ENCODE data around the gene AAMP.
A peak's percentile ranks its signal among the peaks of the same experiment; 100 is the strongest.

Gene AAMP

GRCh38 chr2:218223046-218223445, 46.9 kb downstream of the AAMP start (continued):
- TF ChIP-seq ZNF692 (tag by site-specific recombination; IDR thresholded peaks at IDR 0.05), result no peak

GRCh38 chr2:218221000-218221399, 48.9 kb downstream of the AAMP start:
- peaks cover 0 to 48% of the 10 kb centered on the region in 2 experiments; a peak in 2 of 3 replicates for H3K36me3 ChIP-seq (ENCODE audit: control insufficient read depth in 2 of 2, insufficient read depth in 1 of 2, low read length in 2 of 2)
- POLR2A ChIA-PET, result interaction anchor here (0.6 kb wide), 1 partner anchor 58 kb away, joined by 3 read pairs; no protein-coding TSS in a partner anchor
- CTCF ChIA-PET, result interaction anchor here (0.7 kb wide), 1 partner anchor 36 kb away, joined by 3 read pairs; no protein-coding TSS in a partner anchor
- H3K4me3 ChIP-seq (ENCODE audit: low read depth, low read length), result no peak overlapping the region
- no peaks in the 10 kb centered on the region for H3K9me3 ChIP-seq (ENCODE audit: control insufficient read depth, insufficient read depth, low read depth, low read length)
- TF ChIP-seq ZSCAN18 (tag by site-specific recombination; IDR thresholded peaks at IDR 0.05) (no peak), BCL11B (tag by site-specific recombination; IDR thresholded peaks at IDR 0.05; ENCODE audit: low read depth) (no peak), ZNF221 (tag by site-specific recombination; IDR thresholded peaks at IDR 0.05; ENCODE audit: borderline replicate concordance) (no peak), ZNF248 (tag by site-specific recombination; IDR thresholded peaks at IDR 0.05) (no peak), KLF9 (tag by site-specific recombination; IDR thresholded peaks at IDR 0.05; ENCODE audit: low read depth) (no peak), AEBP2 (tag by site-specific recombination; IDR thresholded peaks at IDR 0.05; ENCODE audit: borderline replicate concordance) (no peak)
- H3K27ac ChIP-seq (ENCODE audit: extremely low read depth, low read depth, low read length), result no peak overlapping the region
- H3K4me1 ChIP-seq (ENCODE audit: control insufficient read depth, insufficient read depth, low read length), result peaks cover 32% of the 10 kb centered on the region

GRCh38 chr2:218219934-218220333, 50.0 kb downstream of the AAMP start:
- no peak overlapping the region; the same call in 1 of the 2 replicates for H3K27ac ChIP-seq (ENCODE audit: extremely low read depth, low read depth, low read length)
- H3K36me3 ChIP-seq (ENCODE audit: control insufficient read depth in 2 of 2, insufficient read depth in 1 of 2, low read length in 2 of 2), result peaks cover 0 to 37% of the 10 kb centered on the region in 2 experiments; a peak in 2 of 3 replicates
- TF ChIP-seq ZNF664 (tag by site-specific recombination; IDR thresholded peaks at IDR 0.05) (no peak), ZIC2 (tag by site-specific recombination; IDR thresholded peaks at IDR 0.05) (no peak), TSHZ1 (tag by site-specific recombination; IDR thresholded peaks at IDR 0.05; ENCODE audit: borderline replicate concordance) (no peak), ZBTB48 (tag by site-specific recombination; IDR thresholded peaks at IDR 0.05) (no peak), ZNF354C (tag by site-specific recombination; IDR thresholded peaks at IDR 0.05; ENCODE audit: borderline replicate concordance, low read depth) (no peak), ZNF121 (tag by site-specific recombination; IDR thresholded peaks at IDR 0.05) (no peak), GLI2 (tag by site-specific recombination; IDR thresholded peaks at IDR 0.05; ENCODE audit: borderline replicate concordance, low read depth) (no peak), ZNF404 (tag by site-specific recombination; IDR thresholded peaks at IDR 0.05) (no peak), ZBTB8A (tag by site-specific recombination; IDR thresholded peaks at IDR 0.05) (no peak), WT1 (tag by site-specific recombination; IDR thresholded peaks at IDR 0.05) (peak; percentile 60), ZBTB17 (tag by site-specific recombination; IDR thresholded peaks at IDR 0.05) (peak; percentile 23; the same call in 1 of the 2 replicates), PRDM1 (tag by site-specific recombination; IDR thresholded peaks at IDR 0.05) (no peak), ZNF596 (tag by site-specific recombination; IDR thresholded peaks at IDR 0.05) (no peak), ZFP69B (tag by site-specific recombination; IDR thresholded peaks at IDR 0.05) (no peak), ZNF148 (tag by site-specific recombination; IDR thresholded peaks at IDR 0.05; ENCODE audit: borderline replicate concordance) (no peak), ZBTB20 (tag by site-specific recombination; IDR thresholded peaks at IDR 0.05) (no peak)
- H3K4me3 ChIP-seq (ENCODE audit: low read depth, low read length), result no peak overlapping the region
- H3K9me3 ChIP-seq (ENCODE audit: control insufficient read depth, insufficient read depth, low read depth, low read length), result no peaks in the 10 kb centered on the region
- peaks cover 32% of the 10 kb centered on the region for H3K4me1 ChIP-seq (ENCODE audit: control insufficient read depth, insufficient read depth, low read length)
- POLR2A ChIA-PET, result no interaction called here
- CTCF ChIA-PET, result interaction anchor here (0.6 to 1.4 kb wide), 2 partner anchors 10 to 17 kb away, joined by 6 to 9 read pairs; no protein-coding TSS in a partner anchor

Data from HEK293 (cell line).